Heart left ventricle (tissue), 16 donors: ENCODE results near the gene E2F7. TPM values are rescaled to one million over a fixed set of nuclear protein-coding genes. Genes with fewer than 3 reads are reported as not detected.
"Not testable (repeated sequence)": the region's sequence is repeated elsewhere in the genome, so short reads cannot be mapped to it uniquely, and the experiment has no call there.

Experiments used
- ATAC-seq, 4 donors: fragments of 200-7000 bp; cut with Tn5 transposase; one replicate each; pipeline ENCODE4 v1.9.1; 2020 to 2022; ENCODE audit warnings: moderate library complexity in 4 of 4, mild to moderate bottlenecking in 3 of 4, moderate number of reproducible peaks in 1 of 4
- DNase-seq, 5 donors: peaks; one replicate each; pipeline ENCODE4 v3.0.0-alpha.2; 2020
- H3K27ac ChIP-seq, 12 donors: fragments of 200-600 bp; sonication (generic) in 4 of 12; one replicate each; pipeline versions ENCODE4 v1.5.0 to v1.8.0; 2016 to 2022; ENCODE audit warnings: mild to moderate bottlenecking in 2 of 12
- H3K27me3 ChIP-seq, 9 donors: fragments of 200-600 bp; sonication (generic) in 2 of 9; one replicate each; pipeline versions ENCODE4 v1.5.1 to v1.8.0; 2016 to 2022; ENCODE audit warnings: mild to moderate bottlenecking in 3 of 9
- H3K36me3 ChIP-seq, 9 donors: fragments of 200-600 bp; sonication (generic) in 2 of 9; one replicate each; pipeline versions ENCODE4 v1.5.0 to v1.8.0; 2018 to 2022; ENCODE audit warnings: mild to moderate bottlenecking in 2 of 9
- H3K4me1 ChIP-seq, 12 donors: fragments of 200-600 bp; sonication (generic) in 4 of 12; one replicate each; pipeline versions ENCODE4 v1.5.0 to v1.8.0; 2016 to 2022; ENCODE audit warnings: mild to moderate bottlenecking in 3 of 12
- H3K4me3 ChIP-seq, 12 donors: fragments of 200-600 bp; sonication (generic) in 4 of 12; one replicate each; pipeline versions ENCODE4 v1.5.0 to v1.8.0; 2017 to 2022; ENCODE audit warnings: mild to moderate bottlenecking in 9 of 12, moderate library complexity in 4 of 12
- H3K9me3 ChIP-seq, 12 donors: fragments of 200-600 bp; sonication (generic) in 4 of 12; one replicate each; pipeline versions ENCODE4 v1.5.0 to v1.8.0; 2016 to 2022; ENCODE audit warnings: mild to moderate bottlenecking in 1 of 12
- POLR2A ChIP-seq, 2 donors: fragments of 450-650 bp; IDR thresholded peaks; one replicate each; pipeline ENCODE4 v1.6.1; 2017; ENCODE audit warnings: antibody characterized with exemption in 2 of 2, mild to moderate bottlenecking in 2 of 2, moderate library complexity in 2 of 2
- WGBS, 4 donors: extraction: QIAGEN DNeasy Blood & Tissue Kit in 2 of 4; methylation state at CpG; one replicate each; pipeline versions ENCODE4 v1.1.5 to v1.1.7; 2013 to 2018; 5-methylcytosine and 5-hydroxymethylcytosine counted together
- intact Hi-C, 10 donors: fragments of 100-400 bp; cut with DNase I; formaldehyde crosslinking; loops; one replicate each; pipeline versions ENCODE4 v1.11.1 to v1.14.2; 2022
- polyA plus RNA-seq, 2 donors: library from polyadenylated mRNA; stranded (reverse); fragments of 200-250 nt; gene quantifications; one replicate each; pipeline ENCODE4 v1.2.3, GENCODE V29; 2013
- total RNA-seq, 9 donors: library from RNA; depleted of rRNA in 2 of 9; stranded (reverse); fragments of >200 nt in 2 of 9; fragmentation: NEBNext Ultra II Directional in 3 of 9; extraction: Animal tissue kit (Norgen Biotek cat#: 25700) in 3 of 9; gene quantifications; one replicate each; pipeline versions ENCODE4 v1.1.0 to v1.2.4, GENCODE V29; 2016 to 2023
- TF ChIP-seq, protein P1 (sequence below), 12 donors: fragments of 200-600 bp; sonication (generic) in 4 of 12; IDR thresholded peaks; one replicate each; pipeline versions ENCODE4 v1.5.0 to v1.8.0; 2018 to 2022; ENCODE audit warnings: antibody characterized with exemption in 12 of 12, mild to moderate bottlenecking in 5 of 12
- donor health status: ischemic (EF 13 %, LVEDD 7.1; RV severe dilation, severe dysfunction).
- donor health status: healthy with polysubstance abuse.
- donor health status: DM: no; HTN: yes; CAD: no.
- donor health status: DM: no; HTN: no; CAD: no.
- donor health status: ischemic (EF 25% LVEDD 6.9; RV normal size, moderate dysfunction).
- donor health status: ischemic (EF 25% LVEDD 5.7; RV mildly dilated, moderate dysfunction).
- donor health status: healthy.
- donor health status: DM: yes; HTN: yes; CAD: no.
- donor health status: ischemic (EF 35%, LVEDD 5.7; RV mildly dilated, moderate dysfunction).
- donor health status: nonischemic (EF 11% LVEDD 7.7; RV severe dilation, severe dysfunction).
- donor health status: DM: yes; HTN: yes; CAD: no.
- donor health status: PGD.
- donor health status: ischemic (EF 29% LVEDD 5.4; RV normal size, mild dysfunction).
- donor health status: nonischemic (EF 23%, LVEDD 6.1; RV moderate dilation, normal function).

E2F7 gene
- total and polyA plus RNA-seq, 11 donors, result 0.04 to 1.5 (median 0.11) TPM; not detected in 2

DNA sequence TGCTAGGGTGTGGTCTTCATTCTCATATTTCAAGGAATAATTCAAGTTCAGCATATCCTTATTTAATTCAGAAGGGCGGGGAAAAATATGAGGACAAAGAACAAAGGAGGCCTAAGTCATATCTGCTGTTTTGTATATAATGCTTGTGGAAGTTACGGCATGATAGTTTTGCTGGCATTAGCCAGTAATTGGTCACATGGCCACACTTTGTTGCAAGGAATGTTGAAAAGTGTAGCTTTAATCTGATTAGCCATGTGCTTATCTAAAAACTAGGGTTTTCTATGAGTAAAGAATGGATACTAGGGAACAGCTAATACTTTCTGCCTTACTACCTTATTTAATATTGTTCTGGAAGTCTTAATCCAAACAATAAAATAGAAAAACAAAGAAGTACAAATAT is 34.4 kb upstream of the E2F7 start:
- TF ChIP-seq POLR2A (IDR thresholded peaks at IDR 0.05), result no peak
- TF ChIP-seq, protein P1, sequence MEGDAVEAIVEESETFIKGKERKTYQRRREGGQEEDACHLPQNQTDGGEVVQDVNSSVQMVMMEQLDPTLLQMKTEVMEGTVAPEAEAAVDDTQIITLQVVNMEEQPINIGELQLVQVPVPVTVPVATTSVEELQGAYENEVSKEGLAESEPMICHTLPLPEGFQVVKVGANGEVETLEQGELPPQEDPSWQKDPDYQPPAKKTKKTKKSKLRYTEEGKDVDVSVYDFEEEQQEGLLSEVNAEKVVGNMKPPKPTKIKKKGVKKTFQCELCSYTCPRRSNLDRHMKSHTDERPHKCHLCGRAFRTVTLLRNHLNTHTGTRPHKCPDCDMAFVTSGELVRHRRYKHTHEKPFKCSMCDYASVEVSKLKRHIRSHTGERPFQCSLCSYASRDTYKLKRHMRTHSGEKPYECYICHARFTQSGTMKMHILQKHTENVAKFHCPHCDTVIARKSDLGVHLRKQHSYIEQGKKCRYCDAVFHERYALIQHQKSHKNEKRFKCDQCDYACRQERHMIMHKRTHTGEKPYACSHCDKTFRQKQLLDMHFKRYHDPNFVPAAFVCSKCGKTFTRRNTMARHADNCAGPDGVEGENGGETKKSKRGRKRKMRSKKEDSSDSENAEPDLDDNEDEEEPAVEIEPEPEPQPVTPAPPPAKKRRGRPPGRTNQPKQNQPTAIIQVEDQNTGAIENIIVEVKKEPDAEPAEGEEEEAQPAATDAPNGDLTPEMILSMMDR (IDR thresholded peaks at IDR 0.05), result no peak
- intact Hi-C loops, result no loop called here
- no peak for DNase-seq
- 86 to 96% (median 91%) methylated on average over 2 of the region's 2 CpGs for WGBS, 4 donors
- no peaks in the 10 kb centered on the region for H3K36me3 ChIP-seq
- H3K4me1 ChIP-seq, result no peaks in the 10 kb centered on the region
- no peaks in the 10 kb centered on the region for H3K9me3 ChIP-seq
- no peak for ATAC-seq
- H3K27ac ChIP-seq, result no peak overlapping the region
- no peak overlapping the region for H3K4me3 ChIP-seq
- peaks cover 0 to 2% (median 0%) of the 10 kb centered on the region in 9 donors for H3K27me3 ChIP-seq

DNA sequence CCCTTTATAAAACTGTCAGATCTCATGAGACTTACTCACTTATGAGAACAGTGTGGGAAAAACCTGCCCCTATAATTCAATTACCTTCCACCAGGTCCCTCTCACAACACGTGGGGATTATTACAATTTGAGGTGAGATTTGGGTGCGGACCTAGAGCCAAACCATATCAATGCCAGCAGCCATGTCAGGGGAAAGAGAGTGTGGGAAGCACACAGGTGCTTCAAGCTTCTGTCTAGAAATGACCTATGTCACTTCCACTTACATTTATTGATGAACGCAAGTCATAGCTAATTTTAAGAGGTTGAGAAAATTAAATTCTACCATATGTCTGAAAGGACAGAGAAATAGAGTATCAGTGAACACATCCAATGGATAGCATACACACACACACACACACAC is 32.5 kb upstream of the E2F7 start:
- 91 to 94% (median 92%) methylated on average over 3 of the region's 3 CpGs for WGBS, 4 donors
- no peaks in the 10 kb centered on the region for H3K4me1 ChIP-seq
- ATAC-seq (no peak), DNase-seq (no peak)
- H3K9me3 ChIP-seq, result no peaks in the 10 kb centered on the region
- H3K27ac ChIP-seq, result no peak overlapping the region
- H3K36me3 ChIP-seq, result no peaks in the 10 kb centered on the region
- no peak for TF ChIP-seq POLR2A (IDR thresholded peaks at IDR 0.05)
- TF ChIP-seq, protein P1 (IDR thresholded peaks at IDR 0.05), result no peak
- intact Hi-C loops, result no loop called here
- H3K27me3 ChIP-seq, result no peaks in the 10 kb centered on the region
- H3K4me3 ChIP-seq, result no peak overlapping the region

DNA sequence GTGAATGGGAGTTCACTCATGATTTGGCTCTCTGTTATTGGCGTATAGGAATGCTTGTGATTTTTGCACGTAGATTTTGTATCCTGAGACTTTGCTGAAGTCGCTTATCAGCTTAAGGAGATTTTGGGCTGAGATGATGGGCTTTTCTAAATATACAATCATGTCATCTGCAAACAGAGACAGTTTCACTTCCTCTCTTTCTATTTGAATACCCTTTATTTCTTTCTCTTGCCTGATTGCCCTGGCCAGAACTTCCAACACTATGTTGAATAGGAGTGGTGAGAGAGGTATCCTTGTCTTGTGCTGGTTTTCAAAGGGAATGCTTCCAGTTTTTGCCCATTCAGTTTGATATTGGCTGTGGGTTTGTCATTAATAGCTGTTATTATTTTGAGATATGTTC is 26.9 kb upstream of the E2F7 start:
- intact Hi-C loops, H3K36me3 ChIP-seq, H3K27ac ChIP-seq, H3K4me1 ChIP-seq, ATAC-seq, H3K4me3 ChIP-seq, H3K27me3 ChIP-seq, H3K9me3 ChIP-seq, DNase-seq: not testable (repeated sequence)
- 65 to 85% (median 78%) methylated on average over 2 to 3 of the region's 3 CpGs for WGBS, 4 donors

DNA sequence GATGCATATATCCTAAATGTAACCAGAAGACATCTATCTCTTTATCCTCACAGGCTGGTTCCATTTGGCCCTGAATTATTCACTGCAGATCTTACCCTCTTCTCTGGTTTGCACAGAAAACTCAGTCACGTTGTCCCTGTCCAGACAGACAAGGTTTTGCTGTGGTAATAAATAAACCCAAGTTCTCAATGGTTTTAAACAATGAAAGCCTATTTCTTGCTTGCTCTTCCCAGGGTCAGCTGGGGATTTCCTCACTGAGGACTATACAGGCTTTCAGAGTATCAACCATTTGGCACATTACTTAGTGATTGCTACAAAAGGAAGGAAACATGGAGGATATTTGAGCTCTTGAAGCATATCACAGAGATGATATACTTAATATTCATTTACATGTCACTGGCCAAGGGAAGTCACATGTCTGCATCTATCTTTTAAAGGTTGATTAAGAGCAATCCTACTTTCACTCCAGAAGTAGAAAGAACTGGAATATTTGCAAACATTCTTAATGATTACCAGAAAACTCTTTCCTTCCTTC is 24.4 kb upstream of the E2F7 start:
- 26 to 36% (median 32%) methylated on average over 1 of the region's 1 CpG for WGBS, 4 donors
- no peak for DNase-seq
- Histone ChIP-seq H3K27ac (no peak overlapping the region), H3K4me3 (no peak overlapping the region), H3K27me3 (no peaks in the 10 kb centered on the region), H3K9me3 (no peaks in the 10 kb centered on the region), H3K4me1 (no peaks in the 10 kb centered on the region), H3K36me3 (no peaks in the 10 kb centered on the region)
- TF ChIP-seq, protein P1 (IDR thresholded peaks at IDR 0.05), result no peak
- TF ChIP-seq POLR2A (IDR thresholded peaks at IDR 0.05), result no peak
- intact Hi-C loops, result loop anchor here in 1 of 10 donors (5.0 kb wide), 1 partner anchor 428 kb away; no protein-coding TSS in a partner anchor
- ATAC-seq, result no peak

DNA sequence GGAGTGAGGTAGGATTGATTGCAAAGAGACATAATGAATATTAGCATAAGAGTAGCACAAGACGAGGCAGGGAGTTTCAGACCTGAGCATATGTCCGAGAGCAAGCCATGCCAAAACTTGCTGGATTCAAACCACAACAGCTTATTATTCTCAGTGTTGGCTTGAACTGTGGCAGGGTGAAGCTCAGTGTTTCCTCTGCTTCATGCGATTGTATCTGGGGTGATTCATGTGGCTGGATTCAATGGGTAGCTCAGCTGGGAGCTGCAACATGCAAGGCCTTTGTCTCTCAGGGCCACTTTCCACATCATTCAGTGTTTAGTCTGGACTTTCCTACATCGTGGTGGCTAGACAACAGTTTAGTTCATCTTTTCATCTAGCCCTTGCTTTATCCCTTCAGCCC is 22.1 kb upstream of the E2F7 start:
- Histone ChIP-seq H3K9me3 (no peaks in the 10 kb centered on the region), H3K36me3 (no peaks in the 10 kb centered on the region), H3K4me3 (no peak overlapping the region), H3K27me3 (no peaks in the 10 kb centered on the region), H3K27ac (no peak overlapping the region), H3K4me1 (no peaks in the 10 kb centered on the region)
- ATAC-seq (no peak), DNase-seq (no peak)
- intact Hi-C loops, result loop anchor here in 1 of 10 donors (5.0 kb wide), 1 partner anchor 430 kb away; no protein-coding TSS in a partner anchor
- TF ChIP-seq, protein P1 (IDR thresholded peaks at IDR 0.05), result no peak
- TF ChIP-seq POLR2A (IDR thresholded peaks at IDR 0.05), result no peak
- 40 to 66% (median 64%) methylated on average over 4 of the region's 4 CpGs for WGBS, 4 donors
